ENCODE results near the gene TNFAIP6.
"Not testable (repeated sequence)": the region's sequence is repeated elsewhere in the genome, so short reads cannot be mapped to it uniquely, and the experiment has no call there.

TNFAIP6 gene

DNA sequence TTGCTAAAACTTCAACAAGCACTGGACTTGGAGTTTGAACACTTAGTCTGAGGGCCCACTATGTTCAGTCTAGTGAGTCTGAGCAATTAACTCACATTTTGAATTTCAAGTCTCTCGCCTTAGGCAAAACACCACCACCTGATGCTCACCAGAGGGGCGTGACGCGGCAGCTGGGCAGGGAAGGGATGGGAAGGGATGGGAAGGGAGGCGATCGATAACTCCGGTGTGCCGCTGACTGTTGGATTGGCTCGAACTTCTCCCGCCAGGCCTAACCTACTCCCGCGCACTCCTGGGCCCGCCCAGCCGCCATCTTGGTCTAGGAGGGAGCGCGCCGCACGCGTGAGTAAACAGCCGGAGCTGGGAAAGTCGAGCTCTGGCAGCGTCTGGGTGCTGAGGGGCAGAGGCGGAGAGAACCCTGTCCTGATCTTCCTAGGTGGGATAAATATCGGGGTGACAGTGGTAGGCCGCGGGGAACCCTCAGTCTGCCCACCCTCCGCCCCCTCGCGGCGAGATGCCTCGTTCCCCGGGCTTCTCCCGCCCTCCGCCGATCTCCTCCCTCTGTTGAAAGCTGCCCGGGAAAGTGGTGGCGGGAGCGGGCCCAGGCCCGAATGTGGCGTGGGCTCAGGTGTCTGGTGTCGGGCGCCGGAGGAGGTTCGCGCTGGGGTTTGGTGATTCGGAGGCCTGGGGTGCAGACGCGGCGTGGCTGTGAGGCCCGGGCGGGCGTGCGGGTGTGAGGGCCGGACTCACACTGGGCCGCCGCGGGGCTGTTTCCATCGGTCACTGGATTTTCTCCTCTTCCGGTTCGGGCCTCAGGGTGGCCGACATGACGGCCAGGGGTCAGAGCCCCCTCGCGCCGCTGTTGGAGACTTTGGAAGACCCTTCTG is 52.5 kb downstream of the TNFAIP6 start, which contains the start of gene RIF1:
TSS of gene RIF1 (plus strand) at position 302 of the 884 bp plus-strand sequence. CDS start at position 824, 522 bp downstream.
- H3K36me3 ChIP-seq (replicated peaks; ENCODE audit: insufficient read depth, low read length): peaks cover 12% of the 10 kb centered on the region
- H3K27me3 ChIP-seq (replicated peaks; ENCODE audit: insufficient read depth, low read length): no peaks in the 10 kb centered on the region
- H3K79me2 ChIP-seq (ENCODE audit: low read length): peaks cover 51% of the 10 kb centered on the region
- TF ChIP-seq EZH2phosphoT487 (IDR thresholded peaks at IDR 0.05; ENCODE audit: low read length) (no peak), EZH2 (optimal IDR thresholded peaks at IDR 0.05; ENCODE audit: low read depth, low read length) (no peak), CTCF (IDR thresholded peaks at IDR 0.05; ENCODE audit: low read length) (peak; percentile 54)
- H3K27ac ChIP-seq (ENCODE audit: low read length): peak within 1 kb of the TSS; percentile 84
- peak; percentile 84 for DNase-seq
- H3K9me3 ChIP-seq (replicated peaks; ENCODE audit: insufficient read depth, low read length): no peaks in the 10 kb centered on the region
- H3F3A ChIP-seq (ENCODE audit: insufficient read depth, low read length): no peaks in the 10 kb centered on the region
- no peaks in the 10 kb centered on the region for H3K9me2 ChIP-seq (replicated peaks; ENCODE audit: insufficient read depth, low read length)
- H3K4me2 ChIP-seq (ENCODE audit: low read depth, low read length): peak within 1 kb of the TSS; percentile 70
- H3K4me3 ChIP-seq (ENCODE audit: low read length): peak within 1 kb of the TSS; percentile 99
- H4K20me1 ChIP-seq (ENCODE audit: insufficient read depth, low read length): 0 out of 2 replicates have a peak, but pooled peaks cover 3% of the 10 kb centered on the region
- peak within 1 kb of the TSS; percentile 98 for H3K9ac ChIP-seq (ENCODE audit: low read length)
- peaks cover 10% of the 10 kb centered on the region; the same call in 1 of the 2 replicates for H3K4me1 ChIP-seq (ENCODE audit: low read length)
- H2AFZ ChIP-seq (ENCODE audit: low read length): peak within 1 kb of the TSS; percentile 67

DNA sequence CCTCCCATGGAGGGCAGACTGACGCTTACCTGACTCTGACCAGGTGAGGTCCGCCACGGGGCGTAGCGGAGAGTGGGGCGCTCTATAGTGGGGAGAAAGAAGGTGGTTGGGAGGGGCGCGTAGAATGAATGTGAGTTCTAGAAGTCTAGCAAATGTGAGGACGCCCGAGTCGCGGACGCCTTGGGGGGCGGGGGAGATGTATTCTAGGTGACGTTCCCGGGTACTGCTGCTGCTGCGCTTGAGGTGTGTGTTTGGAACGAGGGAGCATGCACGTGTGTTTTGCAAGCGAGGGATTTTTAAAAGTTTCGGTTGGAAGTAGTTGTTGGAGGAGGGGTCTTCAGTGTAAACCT is 53.1 kb downstream of the TNFAIP6 start:
- no peak for TF ChIP-seq EZH2phosphoT487 (IDR thresholded peaks at IDR 0.05; ENCODE audit: low read length)
- TF ChIP-seq EZH2 (optimal IDR thresholded peaks at IDR 0.05; ENCODE audit: low read depth, low read length): no peak
- no peak for TF ChIP-seq CTCF (IDR thresholded peaks at IDR 0.05; ENCODE audit: low read length)
- Histone ChIP-seq H3K36me3 (replicated peaks; ENCODE audit: insufficient read depth, low read length) (peaks cover 12% of the 10 kb centered on the region), H3F3A (ENCODE audit: insufficient read depth, low read length) (no peaks in the 10 kb centered on the region), H3K9me3 (replicated peaks; ENCODE audit: insufficient read depth, low read length) (no peaks in the 10 kb centered on the region), H4K20me1 (ENCODE audit: insufficient read depth, low read length) (0 out of 2 replicates have a peak, but pooled peaks cover 3% of the 10 kb centered on the region), H3K4me1 (ENCODE audit: low read length) (peaks cover 10% of the 10 kb centered on the region; the same call in 1 of the 2 replicates), H3K4me2 (ENCODE audit: low read depth, low read length) (peak overlapping the region; percentile 70), H3K27me3 (replicated peaks; ENCODE audit: insufficient read depth, low read length) (no peaks in the 10 kb centered on the region), H3K4me3 (ENCODE audit: low read length) (peak overlapping the region; percentile 99), H3K79me2 (ENCODE audit: low read length) (peaks cover 55% of the 10 kb centered on the region), H3K9ac (ENCODE audit: low read length) (peak overlapping the region; percentile 98), H3K27ac (ENCODE audit: low read length) (peak overlapping the region; percentile 84), H2AFZ (ENCODE audit: low read length) (peak overlapping the region; percentile 67), H3K9me2 (replicated peaks; ENCODE audit: insufficient read depth, low read length) (no peaks in the 10 kb centered on the region)
- DNase-seq: peak; percentile 69

DNA sequence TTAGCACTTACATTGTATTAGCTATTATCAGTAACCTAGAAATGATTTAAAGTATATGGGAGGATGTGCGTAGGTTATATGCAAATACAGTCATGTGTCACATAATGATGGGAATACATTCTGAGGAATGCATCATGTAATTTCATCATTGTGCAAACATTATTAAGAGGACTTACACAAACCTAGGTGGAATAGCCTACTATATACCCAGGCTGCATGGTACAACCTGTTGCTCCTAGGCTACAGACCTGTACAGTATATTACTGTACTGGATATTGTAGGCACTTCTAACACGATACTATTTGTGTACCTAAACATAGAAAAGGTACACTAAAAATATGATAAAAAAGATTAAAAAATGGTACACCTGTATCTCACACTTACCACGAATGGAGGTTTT is 60.3 kb downstream of the TNFAIP6 start:
- Histone ChIP-seq H2AFZ (ENCODE audit: low read length) (no peak overlapping the region), H3K4me3 (ENCODE audit: low read length) (no peak overlapping the region), H3F3A (ENCODE audit: insufficient read depth, low read length) (peaks cover 8% of the 10 kb centered on the region; the same call in 1 of the 2 replicates), H3K9me2 (replicated peaks; ENCODE audit: insufficient read depth, low read length) (no peaks in the 10 kb centered on the region), H4K20me1 (ENCODE audit: insufficient read depth, low read length) (peaks cover 5% of the 10 kb centered on the region; the same call in 1 of the 2 replicates), H3K9me3 (replicated peaks; ENCODE audit: insufficient read depth, low read length) (no peaks in the 10 kb centered on the region), H3K36me3 (replicated peaks; ENCODE audit: insufficient read depth, low read length) (peaks cover 29% of the 10 kb centered on the region), H3K9ac (ENCODE audit: low read length) (no peak overlapping the region), H3K79me2 (ENCODE audit: low read length) (peaks cover 86% of the 10 kb centered on the region), H3K27ac (ENCODE audit: low read length) (no peak overlapping the region), H3K27me3 (replicated peaks; ENCODE audit: insufficient read depth, low read length) (no peaks in the 10 kb centered on the region), H3K4me2 (ENCODE audit: low read depth, low read length) (no peak overlapping the region), H3K4me1 (ENCODE audit: low read length) (peaks cover 13% of the 10 kb centered on the region)
- no peak for TF ChIP-seq CTCF (IDR thresholded peaks at IDR 0.05; ENCODE audit: low read length)
- TF ChIP-seq EZH2 (optimal IDR thresholded peaks at IDR 0.05; ENCODE audit: low read depth, low read length): no peak
- TF ChIP-seq EZH2phosphoT487 (IDR thresholded peaks at IDR 0.05; ENCODE audit: low read length): no peak
- DNase-seq: no peak

GRCh38 chr2:151421681-151422080 is 64.3 kb downstream of the TNFAIP6 start:
- not testable (repeated sequence) for DNase-seq; H4K20me1 ChIP-seq (ENCODE audit: insufficient read depth, low read length); H3K27ac ChIP-seq (ENCODE audit: low read length); H3K4me2 ChIP-seq (ENCODE audit: low read depth, low read length); H3K4me3 ChIP-seq (ENCODE audit: low read length); H3K9me3 ChIP-seq (replicated peaks; ENCODE audit: insufficient read depth, low read length); H2AFZ ChIP-seq (ENCODE audit: low read length); H3K9ac ChIP-seq (ENCODE audit: low read length); H3K27me3 ChIP-seq (replicated peaks; ENCODE audit: insufficient read depth, low read length); H3K9me2 ChIP-seq (replicated peaks; ENCODE audit: insufficient read depth, low read length)
- H3K79me2 ChIP-seq (ENCODE audit: low read length): peaks cover 89% of the 10 kb centered on the region
- peaks cover 19% of the 10 kb centered on the region; the same call in 1 of the 2 replicates for H3K36me3 ChIP-seq (replicated peaks; ENCODE audit: insufficient read depth, low read length)
- H3F3A ChIP-seq (ENCODE audit: insufficient read depth, low read length): peaks cover 16% of the 10 kb centered on the region
- H3K4me1 ChIP-seq (ENCODE audit: low read length): peaks cover 18% of the 10 kb centered on the region

Measured in MM.1S (cell line).